UCSD-AML1 (cell line): Measurements from ENCODE around the gene DISC1.
"Not testable (repeated sequence)": the region's sequence is repeated elsewhere in the genome, so short reads cannot be mapped to it uniquely, and the experiment has no call there.

ENCODE experiments used
- DNase-seq: peaks from one replicate; lab custom pipeline; 2025; ENCODE audit not compliant: unreplicated experiment; lab: John Stamatoyannopoulos, UW

DISC1 gene

DNA sequence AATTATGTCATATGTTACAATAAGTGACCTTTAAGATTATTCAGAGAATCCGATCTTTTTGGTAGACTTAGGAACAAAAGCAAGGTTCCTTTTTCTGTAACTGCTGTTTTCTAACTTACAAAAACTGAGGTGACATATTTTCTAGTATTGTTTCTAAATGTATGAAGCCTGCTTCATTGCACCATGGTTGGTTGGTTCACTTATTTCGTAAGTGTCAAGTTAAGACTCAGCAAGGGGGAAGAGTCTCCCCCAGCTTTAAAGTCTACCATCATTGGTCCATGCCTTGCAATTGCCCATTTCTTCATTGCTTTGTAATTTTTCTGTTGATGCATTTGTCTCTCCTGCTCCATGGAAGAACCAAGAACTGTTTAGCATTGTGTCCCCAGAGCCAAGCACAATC is 136.9 kb downstream of the DISC1 start:
- no peak for DNase-seq

DNA sequence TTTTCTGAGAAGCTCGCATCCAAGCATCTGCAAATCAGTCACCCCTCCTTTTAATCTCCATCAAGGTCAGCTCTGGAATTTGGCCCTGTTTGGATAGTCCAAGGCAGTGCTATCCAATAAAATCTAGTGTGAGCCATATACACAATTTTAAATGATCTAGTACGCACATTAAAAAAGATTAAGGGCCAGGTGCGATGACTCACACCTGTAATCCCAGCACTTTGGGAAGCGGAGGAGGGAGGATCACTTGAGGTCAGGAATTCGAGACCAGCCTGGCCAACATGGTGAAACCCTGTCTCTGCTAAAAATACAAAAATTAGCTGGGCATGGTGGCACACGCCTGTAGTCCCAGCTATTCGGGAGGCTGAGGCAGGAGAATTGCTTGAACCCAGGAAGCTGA is 139.2 kb downstream of the DISC1 start:
- DNase-seq, result not testable (repeated sequence)

DNA sequence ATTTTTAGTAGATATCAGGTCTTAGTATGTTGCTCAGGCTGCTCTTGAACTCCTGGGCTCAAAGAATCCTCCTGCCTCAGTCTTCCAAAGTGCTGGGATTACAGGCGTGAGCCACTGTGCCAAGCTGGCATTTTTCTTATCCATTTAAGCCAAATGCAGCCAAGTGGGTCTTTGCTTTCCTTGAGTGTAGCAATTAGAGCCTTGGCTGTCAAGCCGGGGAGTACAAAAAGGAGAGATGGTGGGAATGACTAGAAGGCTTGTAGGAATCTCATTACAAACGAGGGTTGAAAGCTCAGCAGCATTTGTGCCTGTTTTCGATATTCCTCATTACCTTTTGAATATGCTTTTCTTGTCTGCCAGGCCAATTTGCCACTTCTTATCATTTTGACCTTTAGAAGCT is 140.9 kb downstream of the DISC1 start:
- DNase-seq, result no peak

DNA sequence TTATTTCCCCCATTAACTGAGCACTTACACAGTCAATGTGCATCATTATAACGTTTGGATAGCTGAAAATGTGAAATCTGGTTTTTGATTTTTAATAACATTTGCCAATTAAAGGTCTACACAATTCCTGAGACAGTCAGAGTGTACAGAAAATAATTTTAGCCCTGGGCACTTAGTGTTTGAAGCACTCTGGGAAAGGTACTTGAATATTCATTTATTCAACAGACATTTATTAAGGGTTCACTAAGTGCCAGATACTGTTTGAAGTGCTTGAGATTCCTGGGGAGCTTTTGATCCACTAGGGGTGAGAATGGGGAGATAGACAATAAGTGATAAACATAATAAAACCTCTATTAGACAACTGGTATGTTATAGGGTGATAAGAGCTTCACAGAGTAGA is 141.8 kb downstream of the DISC1 start:
- no peak for DNase-seq

DNA sequence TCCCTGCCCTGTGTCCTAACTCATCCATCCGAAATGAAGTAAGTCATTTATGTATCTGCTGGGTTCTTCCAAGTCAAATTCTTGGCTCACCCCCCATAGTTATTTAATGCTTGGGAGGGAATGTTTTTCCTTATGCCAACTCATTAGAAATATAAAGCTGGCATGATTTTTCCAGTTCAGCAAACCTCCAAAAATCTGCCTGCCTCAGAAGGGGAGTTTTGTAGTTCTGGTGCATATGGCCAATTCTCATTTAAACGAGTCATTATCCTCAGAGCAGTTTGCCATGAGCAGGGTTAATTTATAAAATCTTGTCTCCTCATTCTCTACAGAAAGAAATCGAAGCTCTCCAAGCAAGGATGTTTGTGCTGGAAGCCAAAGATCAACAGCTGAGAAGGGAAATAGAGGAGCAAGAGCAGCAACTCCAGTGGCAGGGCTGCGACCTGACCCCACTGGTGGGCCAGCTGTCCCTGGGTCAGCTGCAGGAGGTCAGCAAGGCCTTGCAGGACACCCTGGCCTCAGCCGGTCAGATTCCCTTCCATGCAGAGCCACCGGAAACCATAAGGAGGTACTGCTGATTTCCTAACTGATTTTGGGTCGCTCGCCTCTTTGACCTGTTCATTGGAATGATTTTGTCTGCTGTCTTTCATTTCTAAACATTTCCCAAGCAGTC is 144.1 kb downstream of the DISC1 start:
- DNase-seq, result no peak

DNA sequence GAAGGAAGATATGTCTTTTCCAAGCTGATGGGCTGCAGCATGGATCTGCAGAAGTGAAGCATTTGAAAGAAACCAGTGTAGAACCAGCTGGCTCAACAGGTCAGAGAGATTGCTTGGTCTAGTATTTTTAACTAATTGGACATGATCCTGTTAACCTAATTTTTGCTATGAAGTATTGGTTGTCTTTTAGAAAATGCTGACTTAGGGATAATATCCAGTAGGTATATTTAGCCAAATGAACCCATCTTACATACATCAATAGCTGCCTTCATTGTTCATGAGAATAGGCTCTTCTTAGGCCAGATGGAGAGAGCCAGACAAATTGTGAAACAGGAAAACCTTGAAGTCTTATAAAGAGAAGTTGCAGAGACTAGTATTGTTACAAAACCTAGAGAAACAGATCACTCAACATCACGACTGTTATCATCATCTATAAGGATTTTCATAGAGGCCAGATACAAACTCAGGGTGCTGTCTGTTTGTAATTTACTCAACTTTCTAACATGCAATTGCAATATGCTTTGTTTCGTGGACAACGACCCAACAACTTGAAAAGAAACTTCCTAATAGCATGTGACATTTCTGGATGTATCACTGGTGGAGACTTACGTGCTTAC is 148.2 kb downstream of the DISC1 start:
- DNase-seq, result no peak

DNA sequence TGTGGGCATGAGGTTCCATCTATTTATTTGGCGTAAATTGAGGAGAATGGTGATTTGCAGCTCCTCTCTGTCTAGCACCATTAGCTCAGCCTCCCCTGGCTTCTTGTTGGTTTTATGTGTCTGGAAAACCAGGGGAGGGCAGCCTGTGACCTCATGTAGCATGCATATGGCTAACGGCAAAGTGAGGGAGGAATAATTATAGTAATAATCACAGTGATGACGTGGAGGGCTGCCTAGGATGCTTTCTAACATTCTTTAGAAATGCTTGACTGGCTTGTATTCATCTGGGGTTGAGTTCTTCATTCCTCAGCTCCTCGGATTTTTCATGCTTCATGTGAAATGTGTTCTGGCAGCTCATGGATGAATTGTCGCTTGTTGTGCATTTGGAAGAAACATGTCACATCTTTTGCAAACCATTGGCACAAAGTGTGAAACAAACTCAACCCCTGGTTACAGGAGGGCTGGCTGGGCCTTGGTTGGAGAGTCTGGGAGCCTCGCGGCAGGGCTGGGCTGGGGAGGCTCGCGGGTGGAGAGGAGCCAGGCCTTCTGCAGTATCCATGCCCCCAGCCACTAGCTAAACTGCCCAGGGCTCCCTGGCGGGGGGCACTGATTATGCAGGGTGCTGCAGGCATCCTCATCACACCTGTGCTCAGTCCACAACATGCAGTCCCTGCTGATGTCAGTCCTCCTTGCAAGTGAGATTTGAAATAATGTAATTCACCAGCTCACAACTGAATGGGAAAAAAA is 149.6 kb downstream of the DISC1 start:
- DNase-seq, result no peak

DNA sequence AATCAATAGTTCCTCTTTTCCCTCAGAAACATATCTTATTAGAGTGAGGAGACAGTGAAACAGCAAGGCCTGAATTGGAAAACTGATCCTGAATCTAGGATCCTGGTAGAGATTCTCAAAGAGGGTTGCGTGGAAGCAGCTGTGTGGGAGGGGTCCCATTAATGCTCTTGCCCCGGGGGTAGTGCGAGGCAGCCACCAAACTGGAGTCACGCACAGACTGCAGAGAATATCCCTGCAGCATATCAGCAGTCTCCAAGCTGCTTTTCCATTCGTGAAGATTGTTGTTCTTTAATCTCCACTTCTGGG is 150.1 kb downstream of the DISC1 start:
- DNase-seq, result no peak

DNA sequence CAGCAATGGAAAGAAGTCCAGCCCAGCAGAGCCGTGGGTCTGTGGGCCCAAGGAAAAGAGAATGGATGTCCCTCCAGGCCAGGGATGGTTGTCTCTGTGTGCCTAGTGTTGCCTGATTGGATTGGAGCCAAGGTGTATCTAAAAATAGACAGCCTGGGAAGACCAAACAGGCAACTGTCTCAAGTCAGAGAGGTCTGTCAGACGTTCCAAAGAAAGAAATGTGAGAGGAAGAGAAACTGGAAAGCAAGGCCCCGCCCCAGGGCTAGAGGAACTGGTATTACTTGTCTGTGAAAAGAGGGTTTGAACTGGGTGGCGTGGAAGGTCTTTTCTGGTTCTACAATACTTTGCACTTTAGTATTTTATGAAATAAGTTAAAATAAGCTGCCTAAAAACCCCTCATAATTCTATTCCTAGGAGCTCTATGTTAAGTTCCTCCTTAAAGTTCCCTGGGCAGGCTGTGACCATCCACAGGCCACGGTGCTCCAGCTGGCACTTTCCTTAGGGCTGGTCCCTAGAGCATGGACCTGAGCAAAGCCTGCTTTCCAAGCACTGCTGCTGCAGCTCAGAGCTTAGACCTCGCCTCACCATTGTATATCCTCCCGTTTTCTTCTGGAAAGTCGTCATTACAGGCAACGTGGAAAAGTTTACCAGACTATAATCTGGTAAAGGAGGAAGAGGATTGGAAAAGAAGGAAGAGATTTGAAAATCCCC is 151.6 kb downstream of the DISC1 start:
- DNase-seq, result no peak

DNA sequence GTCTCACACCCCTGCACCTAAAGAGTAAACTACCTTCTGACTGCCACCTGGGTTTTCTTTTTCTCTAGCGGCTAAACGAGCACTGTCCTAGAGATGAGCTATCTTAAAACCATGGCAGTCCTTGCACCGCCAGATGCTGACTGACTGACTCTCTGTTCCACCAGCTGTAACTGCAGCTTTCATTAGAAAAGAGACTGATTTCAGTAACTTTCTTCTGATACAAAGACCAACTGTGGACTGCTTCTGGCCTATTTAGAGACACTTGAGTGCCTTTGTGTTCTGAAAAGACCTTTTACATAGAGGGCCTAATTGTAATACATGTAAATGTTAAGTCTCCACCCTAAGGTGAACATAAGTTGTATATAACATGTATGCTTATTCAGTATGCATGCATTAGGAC is 152.5 kb downstream of the DISC1 start:
- DNase-seq, result no peak

DNA sequence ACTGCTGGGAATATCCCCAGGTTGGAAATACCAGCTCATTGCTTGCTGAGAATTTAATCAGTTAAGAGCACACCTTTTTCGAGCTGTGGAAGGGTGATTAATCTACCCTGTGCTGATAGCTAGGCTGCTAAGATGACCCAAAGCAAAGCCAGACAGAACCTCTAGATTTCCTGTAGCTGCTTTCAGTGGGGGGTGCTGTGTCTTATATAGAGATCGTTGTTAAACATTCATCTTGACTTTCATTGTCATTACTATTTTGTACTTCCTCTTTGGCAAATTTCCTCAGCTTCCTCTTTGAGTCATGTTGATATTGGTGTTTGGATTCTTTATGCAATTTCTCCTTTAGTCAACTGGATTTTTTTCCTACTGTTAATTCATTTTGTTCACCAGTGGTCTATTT is 155.3 kb downstream of the DISC1 start:
- DNase-seq, result no peak

DNA sequence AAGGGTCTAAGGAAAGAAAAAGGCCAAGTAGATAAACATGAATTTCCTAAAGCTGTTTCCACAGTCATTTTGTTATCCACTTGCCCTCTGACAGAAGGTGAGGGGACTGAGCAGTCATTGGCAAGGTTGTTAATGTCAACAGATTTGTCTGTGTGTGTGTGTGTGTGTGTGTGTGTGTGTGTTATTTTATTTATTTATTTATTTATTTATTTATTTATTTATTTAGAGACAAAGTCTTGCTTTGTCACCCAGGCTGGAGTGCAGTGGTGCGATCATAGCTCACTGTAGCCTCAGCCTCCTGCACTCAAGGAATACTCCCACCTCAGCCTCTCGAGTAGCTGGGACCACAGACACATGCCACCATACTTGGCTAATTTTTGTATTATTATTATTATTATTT is 158.5 kb downstream of the DISC1 start:
- not testable (repeated sequence) for DNase-seq

DNA sequence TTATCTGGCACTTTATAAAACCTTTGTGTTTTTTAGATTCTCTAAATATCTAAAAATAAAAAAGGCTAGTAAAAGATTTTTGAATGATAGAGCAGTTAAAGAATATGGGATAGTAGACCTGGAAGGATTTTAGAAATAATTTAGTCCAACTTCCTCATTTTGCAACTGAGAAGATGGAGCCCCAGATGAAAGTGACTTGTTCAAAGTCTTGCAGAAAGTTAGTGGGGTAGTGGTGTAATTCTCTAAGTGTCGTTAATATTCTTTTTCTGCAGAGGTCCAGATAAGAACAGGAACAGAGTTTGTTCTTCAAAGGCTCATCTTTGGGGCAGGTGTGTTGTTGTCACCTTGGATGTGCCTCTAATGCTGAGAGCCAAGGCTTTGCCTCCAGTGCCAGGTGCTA is 159.5 kb downstream of the DISC1 start:
- no peak for DNase-seq

DNA sequence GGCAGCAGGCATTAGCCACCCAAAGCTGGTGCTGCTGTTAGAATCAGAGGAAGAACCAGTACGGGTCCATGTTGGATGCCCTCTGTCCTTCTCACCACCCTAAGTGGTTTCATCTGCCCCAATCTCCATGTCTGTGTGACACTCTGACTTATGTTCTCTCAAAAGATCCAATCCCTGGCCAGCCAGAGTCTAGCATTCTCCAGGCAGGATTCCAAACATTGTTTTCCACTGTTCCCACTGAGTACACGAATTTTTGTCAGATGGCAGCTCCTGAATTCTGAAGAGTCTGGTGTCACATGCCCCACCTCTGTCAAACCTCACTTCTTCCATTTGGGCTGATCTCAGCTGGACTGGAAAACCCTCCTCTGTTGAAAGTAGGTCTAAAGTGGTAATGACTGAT is 166.0 kb downstream of the DISC1 start:
- no peak for DNase-seq

DNA sequence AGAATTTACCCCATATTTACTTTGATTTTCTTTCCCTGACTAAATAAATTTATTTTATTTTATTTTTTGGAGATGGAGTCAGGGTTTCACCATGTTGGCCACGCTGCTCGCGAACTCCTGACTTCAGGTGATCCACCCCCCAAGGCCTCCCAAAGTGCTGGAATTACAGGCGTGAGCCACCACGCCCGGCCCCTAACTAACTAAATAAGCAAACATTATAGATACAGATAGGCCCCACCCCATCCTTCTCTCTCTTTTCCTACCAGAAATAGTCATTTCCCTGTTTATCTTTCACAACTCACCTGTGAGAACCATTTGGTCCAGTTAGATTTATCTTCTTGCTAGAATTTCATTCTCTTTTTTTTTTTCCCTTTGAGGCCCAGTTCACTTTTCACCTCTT is 167.3 kb downstream of the DISC1 start:
- no peak for DNase-seq

DNA sequence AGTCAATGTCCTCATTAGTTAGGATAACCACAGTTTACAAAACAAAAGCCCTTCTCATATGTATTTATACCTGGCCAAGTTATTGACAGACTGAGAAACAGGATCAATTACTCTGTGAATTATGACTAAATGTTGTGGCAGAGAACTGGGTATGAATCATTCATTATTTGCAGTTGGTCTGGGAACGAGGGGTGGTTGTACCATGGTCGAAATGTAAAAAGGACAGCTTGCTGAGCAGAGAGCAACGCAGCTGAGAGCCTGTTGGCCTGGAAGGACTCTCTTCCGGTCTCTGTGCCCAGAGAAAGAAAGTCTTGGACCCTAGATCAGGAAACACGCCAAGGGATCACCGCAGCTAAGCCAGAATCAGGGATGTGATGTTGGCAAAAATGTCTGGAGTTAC is 169.6 kb downstream of the DISC1 start:
- DNase-seq, result no peak

DNA sequence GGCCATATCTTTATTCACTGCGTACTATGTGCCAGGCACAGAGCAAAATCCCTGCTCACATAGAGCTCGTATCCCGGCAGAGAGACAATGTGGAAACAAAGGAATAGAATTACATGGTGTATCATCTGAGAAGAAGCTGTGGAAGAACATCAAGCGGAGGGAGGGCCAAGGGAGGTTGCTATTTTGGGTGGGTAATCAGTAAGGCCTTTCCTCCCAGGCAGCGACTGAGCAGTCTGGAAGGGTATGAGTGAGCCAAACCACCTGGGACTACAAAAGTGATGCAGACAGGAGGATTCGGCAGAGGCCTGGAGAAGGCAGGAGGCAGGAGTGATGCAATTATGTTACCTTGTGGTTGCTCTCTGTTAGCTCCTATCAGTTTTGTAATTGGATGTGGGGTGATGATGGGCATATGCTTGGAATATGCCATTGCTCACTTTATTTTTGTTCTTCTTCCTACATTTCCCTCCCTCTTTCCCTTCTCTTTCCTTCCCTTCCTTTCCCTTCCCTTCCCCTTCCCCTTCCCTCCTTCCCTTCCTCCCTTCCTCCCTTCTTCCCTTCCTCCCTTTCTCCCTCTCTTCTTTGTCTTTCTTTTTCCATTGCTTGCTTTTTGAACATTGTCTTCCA is 172.9 kb downstream of the DISC1 start:
- no peak for DNase-seq

DNA sequence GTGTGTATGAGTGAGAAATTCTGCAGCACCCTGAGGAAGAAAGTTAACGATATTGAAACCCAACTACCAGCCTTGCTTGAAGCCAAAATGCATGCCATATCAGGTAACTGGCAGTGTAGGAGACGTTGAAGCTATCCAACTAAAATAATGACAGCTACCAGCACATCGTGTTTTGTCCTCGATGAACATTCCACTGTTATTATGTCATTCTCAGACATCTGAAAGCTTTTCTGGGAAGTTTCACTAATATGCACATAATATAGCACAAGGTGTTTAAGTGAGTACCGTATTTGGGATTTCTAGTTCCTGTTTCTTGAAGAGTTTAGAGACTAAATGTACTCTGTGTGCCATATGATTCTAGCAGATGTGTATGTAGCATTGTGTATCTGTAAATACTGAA is 173.5 kb downstream of the DISC1 start:
- DNase-seq, result no peak

DNA sequence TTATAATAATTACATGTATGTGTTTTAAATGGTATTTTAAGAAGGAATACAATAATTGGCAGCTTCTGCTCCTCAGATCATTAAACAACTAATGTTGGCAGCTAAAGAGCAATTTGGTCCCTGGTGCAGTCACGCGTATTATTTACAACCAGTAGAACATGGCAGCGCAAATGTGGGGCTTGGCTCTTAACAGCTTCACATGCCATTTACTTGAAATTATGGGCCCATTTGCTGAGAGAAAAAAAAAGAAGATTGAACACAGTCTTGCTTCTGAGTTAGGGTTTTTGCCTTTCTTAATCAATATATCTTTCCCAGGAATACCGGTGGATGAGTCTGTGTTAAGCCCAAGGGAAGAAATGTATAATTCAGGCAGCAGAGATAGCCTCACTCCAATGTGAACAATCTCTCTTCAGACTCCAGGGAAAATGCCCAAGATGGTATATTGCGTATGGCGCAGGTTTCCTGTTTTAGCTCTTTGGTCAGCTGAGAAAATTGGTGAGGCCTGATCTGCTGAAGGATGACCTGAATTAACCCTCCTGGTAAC is 174.5 kb downstream of the DISC1 start:
- DNase-seq, result no peak

DNA sequence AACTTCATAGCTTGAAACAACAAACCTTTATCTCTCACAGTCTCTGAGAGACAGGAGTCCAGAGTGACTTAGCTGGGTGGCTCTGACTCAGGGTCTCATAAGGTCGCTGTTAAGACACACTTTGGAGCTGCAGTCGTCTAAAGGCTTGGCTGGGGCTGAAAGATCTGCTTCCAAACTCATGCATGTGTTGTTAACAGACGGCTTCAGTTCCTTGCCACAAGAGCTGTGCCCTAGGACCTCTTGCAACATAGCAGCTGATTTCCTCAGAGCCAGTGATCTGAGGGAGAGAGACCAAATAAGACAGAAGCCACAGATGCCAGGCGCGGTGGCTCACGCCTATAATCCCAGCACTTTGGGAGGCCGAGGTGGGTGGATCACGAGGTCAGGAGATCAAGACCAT is 176.8 kb downstream of the DISC1 start:
- DNase-seq, result no peak
